H9 (cell line): Measurements from ENCODE around the gene SH3RF3. TPM values are rescaled to one million over a fixed set of nuclear protein-coding genes. Genes with fewer than 3 reads are reported as not detected.
A peak's percentile ranks its signal among the peaks of the same experiment; 100 is the strongest.

Source experiments
- DNase-seq: peaks from one replicate; pipeline ENCODE4 v3.0.0-alpha.2; 2017
- H2AFZ ChIP-seq: one replicate; pipeline ENCODE4 v1.6.1; 2013; ENCODE audit warnings: mild to moderate bottlenecking, low read length, control low read depth, moderate library complexity
- H2AK5ac ChIP-seq: 2 replicates; pipeline ENCODE4 v1.6.1; 2013; ENCODE audit warnings: low read length, control low read depth, mixed read lengths; ENCODE audit not compliant: insufficient read length
- H2BK120ac ChIP-seq: one replicate; pipeline ENCODE4 v1.6.1; 2013; ENCODE audit warnings: low read depth, mild to moderate bottlenecking, low read length, control low read depth, inconsistent platforms; ENCODE audit not compliant: poor library complexity, severe bottlenecking
- H2BK12ac ChIP-seq: 2 replicates; pipeline ENCODE4 v1.6.1; 2013; ENCODE audit warnings: low read length, control low read depth, mixed read lengths, low read depth; ENCODE audit not compliant: insufficient read length
- H2BK15ac ChIP-seq: 2 replicates; pipeline ENCODE4 v1.6.1; 2013; ENCODE audit warnings: low read depth, low read length, control low read depth
- H2BK20ac ChIP-seq: one replicate; pipeline ENCODE4 v1.6.1; 2013; ENCODE audit warnings: low read depth, mild to moderate bottlenecking, low read length, control low read depth, inconsistent platforms; ENCODE audit not compliant: poor library complexity, severe bottlenecking
- H2BK5ac ChIP-seq: 2 replicates; pipeline ENCODE4 v1.6.1; 2013; ENCODE audit warnings: low read length, control low read depth, mixed read lengths; ENCODE audit not compliant: insufficient read length
- H3K14ac ChIP-seq: 2 replicates; pipeline ENCODE4 v1.6.1; 2013; ENCODE audit warnings: low read length, control low read depth; ENCODE audit not compliant: insufficient read depth
- H3K18ac ChIP-seq: 2 replicates; pipeline ENCODE4 v1.6.1; 2013; ENCODE audit warnings: low read depth, mild to moderate bottlenecking, mixed read lengths, low read length, control low read depth; ENCODE audit not compliant: insufficient read length
- H3K23ac ChIP-seq: 2 replicates; pipeline ENCODE4 v1.6.1; 2013; ENCODE audit warnings: low read length, control low read depth, mixed read lengths, low read depth; ENCODE audit not compliant: insufficient read length
- H3K23me2 ChIP-seq: 2 replicates; pipeline ENCODE4 v1.6.1; 2013; ENCODE audit warnings: low read depth, mild to moderate bottlenecking, mixed read lengths, low read length, control low read depth; ENCODE audit not compliant: insufficient read length, poor library complexity, severe bottlenecking
- H3K27ac ChIP-seq: 2 replicates; pipeline ENCODE4 v1.5.1; 2013; ENCODE audit warnings: low read length, control low read depth, mixed read lengths, low read depth; ENCODE audit not compliant: insufficient read length
- H3K27me3 ChIP-seq: 2 replicates; pipeline ENCODE4 v1.6.1; 2013; ENCODE audit warnings: low read length, control low read depth, inconsistent platforms; ENCODE audit not compliant: insufficient read depth
- H3K4ac ChIP-seq: 2 replicates; pipeline ENCODE4 v1.6.1; 2013; ENCODE audit warnings: low read depth, mild to moderate bottlenecking, control low read depth, inconsistent platforms, low read length, moderate library complexity
- H3K4me1 ChIP-seq: 2 replicates; pipeline ENCODE4 v1.6.1; 2013; ENCODE audit warnings: low read length, control low read depth, inconsistent platforms; ENCODE audit not compliant: insufficient read depth
- H3K4me2 ChIP-seq: 2 replicates; pipeline ENCODE4 v1.6.1; 2013; ENCODE audit warnings: low read length, control low read depth, mixed read lengths; ENCODE audit not compliant: insufficient read length, insufficient read depth
- H3K56ac ChIP-seq: 2 replicates; pipeline ENCODE4 v1.6.1; 2013; ENCODE audit warnings: low read depth, mild to moderate bottlenecking, mixed read lengths, low read length, control low read depth; ENCODE audit not compliant: insufficient read length
- H3K79me1 ChIP-seq: 2 replicates; pipeline ENCODE4 v1.6.1; 2013; ENCODE audit warnings: low read depth, mild to moderate bottlenecking, moderate library complexity, low read length, control low read depth, inconsistent platforms; ENCODE audit not compliant: insufficient read depth, poor library complexity, severe bottlenecking
- H3K79me2 ChIP-seq: 2 replicates; pipeline ENCODE4 v1.6.1; 2013; ENCODE audit warnings: low read length, control low read depth, inconsistent platforms; ENCODE audit not compliant: insufficient read depth
- H3K9ac ChIP-seq: 2 replicates; pipeline ENCODE4 v1.6.1; 2013; ENCODE audit warnings: low read length, control low read depth, mixed read lengths; ENCODE audit not compliant: insufficient read length; ENCODE audit errors: extremely low read depth
- H3K9me3 ChIP-seq: one replicate; pipeline ENCODE4 v1.6.1; 2013; ENCODE audit warnings: low read depth, low read length, inconsistent platforms; ENCODE audit not compliant: control insufficient read depth
- H3T11ph ChIP-seq: one replicate; pipeline ENCODE4 v1.6.1; 2013; ENCODE audit warnings: mild to moderate bottlenecking, low read length, control low read depth, inconsistent platforms
- H4K20me1 ChIP-seq: one replicate; pipeline ENCODE4 v1.6.1; 2013; ENCODE audit not compliant: control insufficient read depth, insufficient read length, insufficient read depth
- H4K5ac ChIP-seq: 2 replicates; pipeline ENCODE4 v1.6.1; 2013; ENCODE audit warnings: low read depth, mild to moderate bottlenecking, mixed read lengths, low read length, control low read depth; ENCODE audit not compliant: insufficient read length
- H4K8ac ChIP-seq: replicated peaks from 2 replicates; pipeline ENCODE4 v1.6.1; 2013; ENCODE audit warnings: low read length, control low read depth, mixed read lengths, low read depth; ENCODE audit not compliant: insufficient read length
- H4K91ac ChIP-seq: 2 replicates; pipeline ENCODE4 v1.6.1; 2013; ENCODE audit warnings: low read depth, mild to moderate bottlenecking, moderate library complexity, mixed read lengths, low read length, control low read depth; ENCODE audit not compliant: insufficient read length
- H3K27ac Mint-ChIP-seq, 3 experiments: 2 replicates in 2 of 3; 3 replicates in 1 of 3; pipeline ENCODE4 v1.8.0; 2020 to 2021; ENCODE audit warnings: mixed read lengths in 3 of 3, mild to moderate bottlenecking in 1 of 3, moderate library complexity in 1 of 3
- H3K27me3 Mint-ChIP-seq: 2 replicates; pipeline ENCODE4 v1.8.0; 2021; ENCODE audit warnings: low read depth, mild to moderate bottlenecking, moderate library complexity, mixed read lengths
- H3K36me3 Mint-ChIP-seq, 3 experiments: 2 replicates in 2 of 3; 3 replicates in 1 of 3; pipeline ENCODE4 v1.8.0; 2020 to 2021; ENCODE audit warnings: low read depth in 3 of 3, mixed read lengths in 3 of 3; ENCODE audit not compliant: insufficient read depth in 1 of 3
- H3K4me1 Mint-ChIP-seq, 2 experiments: 2 replicates each; pipeline ENCODE4 v1.8.0; 2020; ENCODE audit warnings: mixed read lengths in 2 of 2
- H3K4me3 Mint-ChIP-seq, 2 experiments: 2 replicates in 1 of 2; 3 replicates in 1 of 2; pipeline ENCODE4 v1.8.0; 2020 to 2021; ENCODE audit warnings: mild to moderate bottlenecking in 2 of 2, mixed read lengths in 2 of 2, moderate library complexity in 1 of 2
- H3K9me3 Mint-ChIP-seq, 2 experiments: 2 replicates in 1 of 2; 3 replicates in 1 of 2; pipeline ENCODE4 v1.8.0; 2020; ENCODE audit warnings: mild to moderate bottlenecking in 2 of 2, mixed read lengths in 2 of 2, moderate library complexity in 1 of 2
- CTCF ChIP-seq: fragments of 200-600 bp; sonication (generic); conservative IDR thresholded peaks from 3 replicates; pipeline ENCODE4 v1.8.0; 2021; ENCODE audit warnings: antibody characterized with exemption, mild to moderate bottlenecking
- WGBS: extraction: QIAGEN DNeasy Blood & Tissue Kit; methylation state at CpG from one replicate; pipeline ENCODE4 v1.1.7; 2013; ENCODE audit warnings: missing lambda C conversion rate, low lambda C conversion rate, mixed read lengths; ENCODE audit not compliant: insufficient read length; ENCODE audit errors: extremely low coverage; 5-methylcytosine and 5-hydroxymethylcytosine counted together
- total RNA-seq: library from RNA; stranded (reverse); gene quantifications from 2 replicates; pipeline ENCODE4 v1.2.1, GENCODE V29; 2021

SH3RF3 gene
- total RNA-seq, 1 experiment from 2014 or later = 0.46 TPM

- Mint-ChIP-seq H3K4me3 (no peak overlapping the region), H3K27ac (no peak overlapping the region; a peak in 2 of 7 replicates), H3K9me3 (no peaks in the 10 kb centered on the region), H3K27me3 (peaks cover 5% of the 10 kb centered on the region), H3K36me3 (no peaks in the 10 kb centered on the region), H3K4me1 (peaks cover 18 to 31% of the 10 kb centered on the region in 2 experiments)
- Histone ChIP-seq H4K5ac (no peak overlapping the region), H2BK120ac (no peak overlapping the region), H2BK12ac (no peak overlapping the region), H3K4me1 (peaks cover 4% of the 10 kb centered on the region; the same call in 1 of the 2 replicates), H3K9ac (no peak overlapping the region), H3K14ac (peak overlapping the region; percentile 2; the same call in 1 of the 2 replicates), H3K23ac (no peak overlapping the region), H3K4me2 (no peak overlapping the region), H3K79me1 (no peaks in the 10 kb centered on the region), H3K4ac (no peak overlapping the region), H3T11ph (no peak overlapping the region), H3K9me3 (no peaks in the 10 kb centered on the region), H2BK5ac (no peak overlapping the region), H2AFZ (no peak overlapping the region), H3K18ac (no peak overlapping the region), H2AK5ac (no peak overlapping the region), H2BK15ac (no peak overlapping the region), H3K79me2 (no peaks in the 10 kb centered on the region), H3K56ac (no peak overlapping the region), H4K8ac (no peak overlapping the region), H4K20me1 (no peaks in the 10 kb centered on the region), H4K91ac (no peak overlapping the region), H2BK20ac (no peak overlapping the region), H3K27me3 (no peaks in the 10 kb centered on the region), H3K23me2 (peaks cover 2% of the 10 kb centered on the region), H3K27ac (no peak overlapping the region)
- no peak for DNase-seq
- TF ChIP-seq CTCF = no peak
- 100% methylated on average over 2 of the region's 16 CpGs for WGBS
Measured at GRCh38 chr2:109213646-109214433, 84.8 kb downstream of the SH3RF3 start.
